Esophagus squamous epithelium (tissue), 4 donors: ENCODE measurements around the gene KAT6B.

Experiments used
- POLR2A ChIP-seq, 4 donors: fragments of 450-650 bp; IDR thresholded peaks; one replicate each; pipeline ENCODE4 v1.6.1; 2017; ENCODE audit warnings: antibody characterized with exemption in 4 of 4, mild to moderate bottlenecking in 4 of 4, moderate library complexity in 3 of 4
- TF ChIP-seq, protein P1 (sequence below), 6 experiments: fragments of 450-650 bp in 4 of 6; fragments of 200-600 bp in 2 of 6; sonication (generic) in 2 of 6; IDR thresholded peaks; one replicate each; pipeline ENCODE4 v1.5.1; 2016 to 2019; ENCODE audit warnings: antibody characterized with exemption in 6 of 6, mild to moderate bottlenecking in 4 of 6, moderate library complexity in 4 of 6

DNA sequence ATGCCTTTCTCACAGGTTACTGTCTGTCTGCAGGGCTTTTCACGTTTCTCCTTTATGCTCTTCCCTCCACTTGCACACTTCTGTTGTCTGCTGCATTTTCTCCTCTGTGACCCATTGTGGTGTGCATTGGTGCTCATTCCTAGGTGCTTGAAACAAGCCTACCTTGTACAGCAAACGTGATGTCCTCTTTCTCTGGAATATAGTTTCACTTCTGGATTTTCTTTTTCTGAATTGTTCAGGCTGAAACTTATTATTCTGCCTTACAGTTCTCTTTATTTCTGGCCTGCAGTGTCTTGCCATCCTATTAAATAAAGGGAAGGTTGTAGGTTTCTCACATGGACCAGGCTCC, 156.2 kb downstream of the KAT6B start:
- TF ChIP-seq, protein P1, sequence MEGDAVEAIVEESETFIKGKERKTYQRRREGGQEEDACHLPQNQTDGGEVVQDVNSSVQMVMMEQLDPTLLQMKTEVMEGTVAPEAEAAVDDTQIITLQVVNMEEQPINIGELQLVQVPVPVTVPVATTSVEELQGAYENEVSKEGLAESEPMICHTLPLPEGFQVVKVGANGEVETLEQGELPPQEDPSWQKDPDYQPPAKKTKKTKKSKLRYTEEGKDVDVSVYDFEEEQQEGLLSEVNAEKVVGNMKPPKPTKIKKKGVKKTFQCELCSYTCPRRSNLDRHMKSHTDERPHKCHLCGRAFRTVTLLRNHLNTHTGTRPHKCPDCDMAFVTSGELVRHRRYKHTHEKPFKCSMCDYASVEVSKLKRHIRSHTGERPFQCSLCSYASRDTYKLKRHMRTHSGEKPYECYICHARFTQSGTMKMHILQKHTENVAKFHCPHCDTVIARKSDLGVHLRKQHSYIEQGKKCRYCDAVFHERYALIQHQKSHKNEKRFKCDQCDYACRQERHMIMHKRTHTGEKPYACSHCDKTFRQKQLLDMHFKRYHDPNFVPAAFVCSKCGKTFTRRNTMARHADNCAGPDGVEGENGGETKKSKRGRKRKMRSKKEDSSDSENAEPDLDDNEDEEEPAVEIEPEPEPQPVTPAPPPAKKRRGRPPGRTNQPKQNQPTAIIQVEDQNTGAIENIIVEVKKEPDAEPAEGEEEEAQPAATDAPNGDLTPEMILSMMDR (IDR thresholded peaks at IDR 0.05), result no peak
- no peak for TF ChIP-seq POLR2A (IDR thresholded peaks at IDR 0.05)
